Measurements from ENCODE around the gene GLCCI1. TPM values are rescaled to one million over a fixed set of nuclear protein-coding genes. Genes with fewer than 3 reads are reported as not detected.

Gene GLCCI1
- 212 and 234 TPM in 2 replicates for total RNA-seq (2013; cell fraction: nucleolus; rRNA removed)
- 22.3 and 23.6 TPM in 2 replicates for total RNA-seq (2014; rRNA removed)
- 33.4 and 39.8 TPM in 2 replicates for total RNA-seq (2014; rRNA removed; fragmentation: Illumina TruSeq; extraction: Trizol)
- total RNA-seq (2021) = 52.2 and 52.6 TPM in 2 replicates
- polyA plus RNA-seq (2011; ENCODE audit: low read depth) = 25.4 TPM
- 92.0 and 104 TPM in 2 replicates for polyA plus RNA-seq (2011; rRNA removed)
- 48.0 and 53.3 TPM in 2 replicates for polyA plus RNA-seq (2011; cell fraction: cytosol; rRNA removed)
- polyA plus RNA-seq (2011; cell fraction: nucleus; rRNA removed) = 93.7 and 109 TPM in 2 replicates
- polyA plus RNA-seq (2012) = 35.3 and 48.3 TPM in 2 replicates
- 34.2 and 40.6 TPM in 2 replicates for polyA plus RNA-seq (2014; fragmentation: Illumina TruSeq; extraction: Trizol)
- 10 to 100 TPM; 16.2 to 17.9 TPM for polyA plus RNA-seq (2014; fragmentation: Nextera tagmentation; extraction: Ambion mirVana)
- polyA plus RNA-seq (2014; rRNA removed) = 32.9 and 34.7 TPM in 2 replicates
- 10 to 100 TPM; 12.6 to 16.7 TPM for polyA plus RNA-seq (2016; fragmentation: Nextera tagmentation; extraction: Ambion mirVana)
- polyA minus RNA-seq (2011; rRNA and poly(A)+ RNA removed) = 134 and 207 TPM in 2 replicates
- 40.4 and 48.7 TPM in 2 replicates for polyA minus RNA-seq (2011; cell fraction: cytosol; rRNA and poly(A)+ RNA removed)
- 165 and 313 TPM in 2 replicates for polyA minus RNA-seq (2011; cell fraction: nucleus; rRNA and poly(A)+ RNA removed)
- Bru-seq, nascent RNA = percentile 95 among the genes with signal in this experiment
- BruChase-seq, experiment 1, labeled RNA remaining after a 6-hour chase = percentile 92 among the genes with signal in this experiment
- BruChase-seq, experiment 2, labeled RNA remaining after a 2-hour chase = percentile 92 among the genes with signal in this experiment
- long read RNA-seq, experiment 1, partial matches to known transcripts = 0 of 1 reads
- long read RNA-seq, experiment 1, other reads (novel, unspliced or antisense) = 1 of 1 reads
- long read RNA-seq, experiment 2, full-length matches to known transcripts = 1 of 30 reads
- long read RNA-seq, experiment 2, partial matches to known transcripts = 12 of 30 reads
- long read RNA-seq, experiment 2, other reads (novel, unspliced or antisense) = 17 of 30 reads

DNA sequence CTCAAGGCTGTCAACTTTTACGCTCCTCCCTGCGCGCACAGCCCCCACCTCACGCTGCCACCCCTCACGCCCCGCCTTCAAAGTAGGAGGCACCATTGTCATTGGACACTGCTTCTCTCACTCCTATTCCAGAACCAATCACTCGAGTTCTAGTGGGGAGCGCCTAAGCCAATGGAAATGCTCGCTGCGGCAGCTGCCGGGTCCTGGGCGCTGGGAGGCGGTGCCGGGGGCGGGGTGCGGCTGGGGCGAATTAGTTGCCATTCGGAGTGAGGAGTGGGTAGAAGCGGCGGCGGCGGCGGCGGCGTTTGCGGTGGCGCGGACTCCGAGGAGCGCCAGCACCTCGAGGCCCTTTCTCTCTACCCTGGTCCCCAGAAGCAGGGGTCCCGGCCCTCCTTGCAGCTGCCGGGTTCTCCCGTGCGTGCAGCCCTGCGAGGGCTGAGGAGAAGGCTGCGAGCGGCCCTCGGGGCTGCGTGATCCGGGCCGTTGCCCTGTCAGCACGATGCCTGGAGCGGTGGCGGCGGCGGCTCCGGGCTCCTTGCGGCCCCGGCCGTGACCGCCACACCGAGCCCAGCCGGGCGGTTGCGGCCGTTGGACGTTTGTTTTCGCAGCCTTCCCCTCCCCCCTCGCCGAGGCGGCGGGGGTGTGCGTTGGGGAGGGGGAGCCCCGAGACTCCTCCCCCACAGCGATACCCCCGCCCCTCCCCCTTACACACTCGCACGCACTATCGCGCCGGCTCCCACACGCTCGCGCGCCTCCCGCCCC is at the start of gene GLCCI1:
TSS of gene GLCCI1 (plus strand) at position 253 of the 762 bp plus-strand sequence. CDS start 555 bp downstream, outside the sequence.
- peak; percentile 93 for FAIRE-seq
- Histone ChIP-seq H3K36me3 (ENCODE audit: control insufficient read depth in 2 of 2, insufficient read depth in 2 of 2, low read length in 1 of 2) (no peaks in the 10 kb centered on the region), H3K27me3 (replicated peaks in 1 of 2; ENCODE audit: control insufficient read depth in 2 of 2, insufficient read depth in 2 of 2, low read length in 1 of 2) (no peaks in the 10 kb centered on the region), H3K4me1 (ENCODE audit: control insufficient read depth, insufficient read depth, low read length) (peaks cover 31% of the 10 kb centered on the region), H3K9ac (ENCODE audit: control insufficient read depth, insufficient read depth, low read length) (peak within 1 kb of the TSS; percentile 92), H3K4me2 (ENCODE audit: control insufficient read depth, insufficient read depth) (peak within 1 kb of the TSS; percentile 87), H3K9me3 (replicated peaks; ENCODE audit: control insufficient read depth, insufficient read depth, low read length) (no peaks in the 10 kb centered on the region), H2AFZ (ENCODE audit: control insufficient read depth, low read depth, low read length) (peak within 1 kb of the TSS; percentile 56), H3K4me3 (peak within 1 kb of the TSS; percentile 82), H4K20me1 (ENCODE audit: control insufficient read depth, insufficient read depth) (peaks cover 7% of the 10 kb centered on the region), H3K27ac (ENCODE audit: control insufficient read depth, insufficient read depth) (peak within 1 kb of the TSS; percentile 95), H3K79me2 (ENCODE audit: control insufficient read depth, insufficient read depth, low read length) (peaks cover 59% of the 10 kb centered on the region)
- in situ Hi-C loops (cut with MboI) = loop anchor here (5.0 kb wide), 1 partner anchor 146 kb away; no protein-coding TSS in a partner anchor
- RAD21 ChIA-PET (ENCODE audit: unreplicated experiment) = interaction anchor here (1.0 to 9.4 kb wide), 17 partner anchors 8 to 329 kb away, joined by 3 to 86 read pairs (median 18); no protein-coding TSS in a partner anchor
- POLR2A ChIA-PET = interaction anchor here (0.6 to 3.3 kb wide), 14 partner anchors 9 to 328 kb away, joined by 3 to 23 read pairs (median 5); partner anchors contain the start of gene UMAD1
- peak; percentile 98 for DNase-seq (ENCODE audit: low read depth, low spot score)
- WGBS (ENCODE audit: insufficient coverage, insufficient replicate concordance, low lambda C conversion rate, missing lambda C conversion rate) = under 1% methylated on average over 52 of the region's 77 CpGs
- CTCF ChIA-PET = interaction anchor here (0.8 to 2.5 kb wide), 5 partner anchors 9 to 288 kb away, joined by 3 to 11 read pairs (median 3); no protein-coding TSS in a partner anchor
- ATAC-seq = peak; percentile 88
- intact Hi-C loops (cut with micrococcal nuclease; ENCODE audit: unreplicated experiment) = loop anchor here (1.0 to 5.0 kb wide), 6 partner anchors 24 to 401 kb away; partner anchors contain the start of gene MIOS
- SMC1A ChIA-PET (ENCODE audit: uncharacterized antibody, unreplicated experiment) = interaction anchor here (1.3 to 10.0 kb wide), 17 partner anchors 9 to 287 kb away, joined by 3 to 132 read pairs (median 18); no protein-coding TSS in a partner anchor
- no TSS peak for BruUV-seq (replicated peaks)
- TF ChIP-seq NR2C1 (IDR thresholded peaks at IDR 0.05) = no peak
- TF ChIP-seq TCF12 (IDR thresholded peaks at IDR 0.05; ENCODE audit: low read depth, low read length) = 0 out of 2 replicates have a peak, but pooled peaks have one; percentile 2
- TF ChIP-seq RCOR1 (conservative IDR thresholded peaks at IDR 0.05; ENCODE audit: low read depth, low read length) = no peak
- TF ChIP-seq, protein P1, sequence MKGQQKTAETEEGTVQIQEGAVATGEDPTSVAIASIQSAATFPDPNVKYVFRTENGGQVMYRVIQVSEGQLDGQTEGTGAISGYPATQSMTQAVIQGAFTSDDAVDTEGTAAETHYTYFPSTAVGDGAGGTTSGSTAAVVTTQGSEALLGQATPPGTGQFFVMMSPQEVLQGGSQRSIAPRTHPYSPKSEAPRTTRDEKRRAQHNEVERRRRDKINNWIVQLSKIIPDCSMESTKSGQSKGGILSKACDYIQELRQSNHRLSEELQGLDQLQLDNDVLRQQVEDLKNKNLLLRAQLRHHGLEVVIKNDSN (IDR thresholded peaks at IDR 0.05; ENCODE audit: borderline replicate concordance, extremely low read length, insufficient read depth, low read depth, low read length) = no peak
- peak in 1 of 2 experiments; percentile 62; a peak in 2 of 4 replicates for TF ChIP-seq BHLHE40 (IDR thresholded peaks at IDR 0.05; ENCODE audit: borderline replicate concordance in 1 of 2, low read depth in 2 of 2, low read length in 1 of 2)
- TF ChIP-seq ZNF217 (IDR thresholded peaks at IDR 0.05) = no peak
- TF ChIP-seq, protein P2, sequence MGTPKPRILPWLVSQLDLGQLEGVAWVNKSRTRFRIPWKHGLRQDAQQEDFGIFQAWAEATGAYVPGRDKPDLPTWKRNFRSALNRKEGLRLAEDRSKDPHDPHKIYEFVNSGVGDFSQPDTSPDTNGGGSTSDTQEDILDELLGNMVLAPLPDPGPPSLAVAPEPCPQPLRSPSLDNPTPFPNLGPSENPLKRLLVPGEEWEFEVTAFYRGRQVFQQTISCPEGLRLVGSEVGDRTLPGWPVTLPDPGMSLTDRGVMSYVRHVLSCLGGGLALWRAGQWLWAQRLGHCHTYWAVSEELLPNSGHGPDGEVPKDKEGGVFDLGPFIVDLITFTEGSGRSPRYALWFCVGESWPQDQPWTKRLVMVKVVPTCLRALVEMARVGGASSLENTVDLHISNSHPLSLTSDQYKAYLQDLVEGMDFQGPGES (IDR thresholded peaks at IDR 0.05) = peak; percentile 91
- no peak for TF ChIP-seq YBX1 (IDR thresholded peaks at IDR 0.05)
- no peak for TF ChIP-seq JUND (IDR thresholded peaks at IDR 0.05; ENCODE audit: low read depth, low read length)
- no peak for TF ChIP-seq CTCF (IDR thresholded peaks at IDR 0.05 in 2 of 3, conservative IDR thresholded peaks at IDR 0.05 in 1 of 3; ENCODE audit: control insufficient read depth in 2 of 3, extremely low read depth in 1 of 3, insufficient read depth in 1 of 3, low read depth in 3 of 3, low read length in 3 of 3)
- no peak for TF ChIP-seq FOXK2 (IDR thresholded peaks at IDR 0.05)
